ENCODE data around the gene RPL5.

- TF ChIP-seq CTCF (conservative IDR thresholded peaks at IDR 0.05) (no peak), ZFX (IDR thresholded peaks at IDR 0.05) (no peak)
These were observed 11.3 kb upstream of the RPL5 start for GRCh38 chr1:92820551-92820950.

Measured in C4-2B (cell line).